ENCODE data around the gene CNNM3. TPM values are rescaled to one million over a fixed set of nuclear protein-coding genes. Genes with fewer than 3 reads are reported as not detected.

CNNM3 gene
- polyA plus RNA-seq, 1 experiment = 9.8 TPM

DNA sequence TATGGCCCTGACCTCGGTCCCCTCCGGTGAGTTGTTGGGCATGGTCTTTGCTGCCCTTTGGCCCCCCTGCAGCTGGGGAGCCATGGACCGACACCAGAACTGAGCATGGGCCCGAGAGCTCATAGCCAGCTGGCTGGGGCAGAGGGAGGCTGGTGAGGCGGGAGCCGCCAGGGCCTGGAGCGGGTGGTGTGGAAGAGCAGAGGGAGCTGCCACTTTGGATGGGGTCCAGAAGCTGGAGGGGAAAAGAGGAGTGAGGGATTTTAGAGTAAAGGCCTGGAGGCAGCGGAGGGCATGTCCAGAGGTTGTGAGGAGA lies 16.5 kb upstream of the CNNM3 start:
- H3K4me3 ChIP-seq (ENCODE audit: low read depth, low read length) = no peak overlapping the region
- no peak for DNase-seq (ENCODE audit: low read depth)
- H3K27me3 ChIP-seq (ENCODE audit: control insufficient read depth, insufficient read depth, low read length) = no peaks in the 10 kb centered on the region
- ChIA-PET POLR2A (no interaction called here), CTCF (interaction anchor here (0.7 to 2.3 kb wide), 7 partner anchors 10 to 66 kb away, joined by 3 to 22 read pairs (median 7); no protein-coding TSS in a partner anchor)
- H3K36me3 ChIP-seq (ENCODE audit: control insufficient read depth, insufficient read depth, low read length) = peaks cover 6% of the 10 kb centered on the region; the same call in 1 of the 2 replicates
- TF ChIP-seq, protein P1, sequence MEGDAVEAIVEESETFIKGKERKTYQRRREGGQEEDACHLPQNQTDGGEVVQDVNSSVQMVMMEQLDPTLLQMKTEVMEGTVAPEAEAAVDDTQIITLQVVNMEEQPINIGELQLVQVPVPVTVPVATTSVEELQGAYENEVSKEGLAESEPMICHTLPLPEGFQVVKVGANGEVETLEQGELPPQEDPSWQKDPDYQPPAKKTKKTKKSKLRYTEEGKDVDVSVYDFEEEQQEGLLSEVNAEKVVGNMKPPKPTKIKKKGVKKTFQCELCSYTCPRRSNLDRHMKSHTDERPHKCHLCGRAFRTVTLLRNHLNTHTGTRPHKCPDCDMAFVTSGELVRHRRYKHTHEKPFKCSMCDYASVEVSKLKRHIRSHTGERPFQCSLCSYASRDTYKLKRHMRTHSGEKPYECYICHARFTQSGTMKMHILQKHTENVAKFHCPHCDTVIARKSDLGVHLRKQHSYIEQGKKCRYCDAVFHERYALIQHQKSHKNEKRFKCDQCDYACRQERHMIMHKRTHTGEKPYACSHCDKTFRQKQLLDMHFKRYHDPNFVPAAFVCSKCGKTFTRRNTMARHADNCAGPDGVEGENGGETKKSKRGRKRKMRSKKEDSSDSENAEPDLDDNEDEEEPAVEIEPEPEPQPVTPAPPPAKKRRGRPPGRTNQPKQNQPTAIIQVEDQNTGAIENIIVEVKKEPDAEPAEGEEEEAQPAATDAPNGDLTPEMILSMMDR (IDR thresholded peaks at IDR 0.05; ENCODE audit: insufficient read depth, low read depth, low read length) = no peak

DNA sequence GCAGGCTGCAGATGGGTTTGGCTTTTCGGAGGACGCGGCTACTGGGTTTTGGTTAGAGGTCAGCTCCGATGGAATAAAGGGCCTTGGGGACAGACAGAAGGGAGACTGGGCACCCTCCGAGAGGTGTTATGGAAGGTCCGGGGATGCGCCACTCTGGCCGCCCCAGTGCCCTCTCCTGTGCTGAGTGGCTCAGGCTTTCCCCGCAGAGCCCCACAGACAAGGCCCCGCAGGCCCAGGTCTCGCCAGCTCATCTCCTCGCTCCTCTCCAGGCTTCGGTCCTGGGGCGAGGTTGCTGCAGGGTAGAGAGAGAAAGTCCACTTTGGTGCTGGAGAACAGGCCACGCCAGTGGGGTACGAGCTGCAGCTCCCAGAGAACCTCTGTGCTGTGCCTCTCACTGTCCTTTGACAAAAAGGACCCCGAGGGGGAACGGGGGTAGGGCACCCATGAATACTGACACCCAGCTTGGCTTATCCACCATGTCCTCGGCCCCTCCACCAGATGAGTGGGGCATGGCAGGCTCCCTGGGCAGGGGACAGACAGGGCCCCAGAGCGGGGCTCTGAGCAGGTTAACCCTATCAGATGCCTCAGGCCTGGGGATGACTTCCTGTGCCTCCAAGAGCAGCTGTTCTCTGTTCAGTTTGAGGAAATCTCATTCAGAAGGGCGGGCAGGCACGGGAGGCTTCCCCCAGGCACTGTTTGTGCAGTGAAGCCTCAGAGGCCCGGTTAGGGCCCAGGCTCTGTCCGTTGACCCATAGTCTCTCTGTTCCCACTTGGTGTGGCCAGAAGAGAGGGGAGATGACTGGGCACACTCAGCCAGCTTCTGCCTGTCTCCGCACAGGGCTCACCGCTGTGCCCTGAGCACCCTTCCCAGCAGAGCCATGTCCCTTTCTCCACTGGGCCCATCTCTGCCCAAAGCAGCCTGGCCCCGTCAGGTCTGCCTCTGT lies 15.7 kb upstream of the CNNM3 start:
- ChIA-PET CTCF (interaction anchor here (0.6 to 2.3 kb wide), 15 partner anchors 10 to 391 kb away, joined by 3 to 22 read pairs (median 4); no protein-coding TSS in a partner anchor), POLR2A (no interaction called here)
- TF ChIP-seq, protein P1 (IDR thresholded peaks at IDR 0.05; ENCODE audit: insufficient read depth, low read depth, low read length) = no peak
- peaks cover 6% of the 10 kb centered on the region; the same call in 1 of the 2 replicates for H3K36me3 ChIP-seq (ENCODE audit: control insufficient read depth, insufficient read depth, low read length)
- DNase-seq (ENCODE audit: low read depth) = no peak
- H3K4me3 ChIP-seq (ENCODE audit: low read depth, low read length) = no peak overlapping the region
- no peaks in the 10 kb centered on the region for H3K27me3 ChIP-seq (ENCODE audit: control insufficient read depth, insufficient read depth, low read length)

DNA sequence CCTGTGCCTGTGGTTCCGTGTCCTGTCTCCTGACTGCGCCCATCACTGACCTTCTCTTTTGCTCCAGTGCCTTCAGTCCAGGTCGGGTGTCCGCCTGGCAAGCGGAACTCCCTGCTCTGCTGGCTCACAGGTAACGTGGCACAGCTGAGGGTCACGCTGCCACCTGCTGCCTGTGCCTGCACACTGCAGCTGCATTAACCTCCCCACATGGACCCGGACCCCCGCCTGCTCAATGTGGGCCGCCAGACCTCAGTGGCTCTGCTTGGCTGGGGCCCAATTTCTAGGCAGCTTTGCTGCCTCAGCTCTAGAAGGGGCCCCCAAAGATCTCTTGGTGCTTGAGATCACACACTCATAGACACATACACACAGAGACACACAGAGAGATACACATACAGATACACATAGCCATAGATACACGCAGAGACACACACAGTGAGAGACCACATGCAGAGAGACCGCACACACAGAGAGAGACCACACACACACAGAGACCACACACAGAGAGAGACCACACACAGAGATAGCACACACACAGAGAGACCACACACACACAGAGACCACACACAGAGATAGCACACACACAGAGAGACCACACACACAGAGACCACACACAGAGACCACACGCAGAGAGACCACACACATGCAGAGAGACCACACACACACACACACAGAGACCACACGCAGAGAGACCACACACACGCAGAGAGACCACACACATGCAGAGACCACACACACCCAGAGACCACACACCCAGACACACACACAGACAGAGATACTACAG lies 14.9 kb upstream of the CNNM3 start:
- CTCF ChIA-PET = interaction anchor here (0.6 to 2.3 kb wide), 13 partner anchors 9 to 392 kb away, joined by 3 to 22 read pairs (median 4); no protein-coding TSS in a partner anchor
- no peak for DNase-seq (ENCODE audit: low read depth)
- TF ChIP-seq, protein P1 (IDR thresholded peaks at IDR 0.05; ENCODE audit: insufficient read depth, low read depth, low read length) = peak; percentile 86
- no peaks in the 10 kb centered on the region for H3K27me3 ChIP-seq (ENCODE audit: control insufficient read depth, insufficient read depth, low read length)
- peaks cover 6% of the 10 kb centered on the region; the same call in 1 of the 2 replicates for H3K36me3 ChIP-seq (ENCODE audit: control insufficient read depth, insufficient read depth, low read length)
- H3K4me3 ChIP-seq (ENCODE audit: low read depth, low read length) = no peak overlapping the region
- POLR2A ChIA-PET = no interaction called here

DNA sequence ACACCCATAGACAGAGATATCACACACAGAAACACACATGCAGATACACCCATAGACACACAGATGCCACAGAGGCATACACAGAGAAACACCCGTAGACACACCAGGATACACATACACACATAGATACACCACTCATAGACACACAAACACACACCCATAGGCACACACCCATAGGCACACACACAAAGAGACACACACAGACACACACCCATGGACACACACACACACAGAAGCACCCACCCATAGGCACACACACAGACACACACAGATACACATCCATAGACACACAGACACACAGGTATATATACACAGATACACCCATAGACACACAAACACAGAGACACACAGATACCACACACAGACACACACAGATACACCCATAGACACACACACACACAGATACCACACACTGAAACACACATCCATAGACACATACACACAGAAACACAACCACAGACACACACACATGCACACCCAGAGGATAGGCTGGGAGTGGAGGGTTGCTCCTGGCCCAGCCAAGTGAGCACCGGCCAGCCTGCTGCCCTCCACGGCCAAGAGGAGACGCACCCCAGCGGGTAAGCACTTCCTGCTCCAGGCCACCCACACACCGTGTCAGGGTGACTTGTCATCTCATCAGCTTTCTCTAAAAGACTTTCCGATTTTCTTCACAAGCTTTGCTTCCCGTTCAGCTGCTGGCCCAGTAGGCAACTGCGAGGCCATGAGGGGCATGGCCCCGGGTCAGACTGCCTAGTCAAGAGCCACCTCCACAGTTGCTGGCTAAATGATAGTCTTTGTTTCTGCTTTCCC lies 14.1 kb upstream of the CNNM3 start:
- ChIA-PET CTCF (interaction anchor here (0.6 to 2.0 kb wide), 4 partner anchors 8 to 239 kb away, joined by 3 to 11 read pairs (median 4); no protein-coding TSS in a partner anchor), POLR2A (no interaction called here)
- TF ChIP-seq, protein P1 (IDR thresholded peaks at IDR 0.05; ENCODE audit: insufficient read depth, low read depth, low read length) = no peak
- no peak for DNase-seq (ENCODE audit: low read depth)
- H3K27me3 ChIP-seq (ENCODE audit: control insufficient read depth, insufficient read depth, low read length) = no peaks in the 10 kb centered on the region
- H3K36me3 ChIP-seq (ENCODE audit: control insufficient read depth, insufficient read depth, low read length) = peaks cover 6% of the 10 kb centered on the region; the same call in 1 of the 2 replicates
- no peak overlapping the region for H3K4me3 ChIP-seq (ENCODE audit: low read depth, low read length)

Data from BJ (cell line).